ENCODE data around the gene PARM1. TPM values are rescaled to one million over a fixed set of nuclear protein-coding genes. Genes with fewer than 3 reads are reported as not detected.

The PARM1 gene
- total and polyA plus RNA-seq, 8 donors = 1.8 to 24.6 (median 8.4) TPM

- no peak for DNase-seq
- Histone ChIP-seq H3K27ac (no peak overlapping the region), H3K4me3 (no peak overlapping the region), H3K27me3 (no peaks in the 10 kb centered on the region), H3K36me3 (peaks cover 0 to 3% (median 0%) of the 10 kb centered on the region in 4 donors), H3K9me3 (no peaks in the 10 kb centered on the region), H3K4me1 (peaks cover 0 to 14% (median 0%) of the 10 kb centered on the region in 4 donors)
- WGBS, 5 donors = 73 to 95% (median 85%) methylated on average over 1 of the region's 1 CpG
- intact Hi-C loops (cut with DNase I; ENCODE audit: low total_unique reads) = no loop called here
- no peak for TF ChIP-seq EP300 (IDR thresholded peaks at IDR 0.05)
- TF ChIP-seq POLR2AphosphoS5 (IDR thresholded peaks at IDR 0.05) = no peak
- TF ChIP-seq CTCF (IDR thresholded peaks at IDR 0.05) = no peak
Measured at GRCh38 chr4:75031775-75032174, 98.9 kb downstream of the PARM1 start.

GRCh38 chr4:75034523-75034922 lies 101.6 kb downstream of the PARM1 start:
- Histone ChIP-seq H3K4me3 (no peak overlapping the region), H3K9me3 (no peaks in the 10 kb centered on the region), H3K36me3 (peaks cover 0 to 3% (median 0%) of the 10 kb centered on the region in 4 donors), H3K4me1 (peaks cover 0 to 14% (median 0%) of the 10 kb centered on the region in 4 donors), H3K27ac (no peak overlapping the region), H3K27me3 (no peaks in the 10 kb centered on the region)
- no peak for DNase-seq
- 75 to 85% (median 82%) methylated on average over 3 of the region's 3 CpGs for WGBS, 5 donors
- intact Hi-C loops (cut with DNase I; ENCODE audit: low total_unique reads) = no loop called here
- no peak for TF ChIP-seq POLR2A (IDR thresholded peaks at IDR 0.05)
- TF ChIP-seq EP300 (IDR thresholded peaks at IDR 0.05) = no peak
- no peak for TF ChIP-seq CTCF (IDR thresholded peaks at IDR 0.05)
- no peak for TF ChIP-seq POLR2AphosphoS5 (IDR thresholded peaks at IDR 0.05)

- Histone ChIP-seq H3K4me1 (peaks cover 0 to 10% (median 0%) of the 10 kb centered on the region in 4 donors), H3K9me3 (no peaks in the 10 kb centered on the region)
- 87 to 91% (median 90%) methylated on average over 5 of the region's 5 CpGs for WGBS, 5 donors
Measured at GRCh38 chr4:75035321-75035720, 102.4 kb downstream of the PARM1 start.

GRCh38 chr4:75036046-75036830 lies 103.3 kb downstream of the PARM1 start:
- H3K27ac ChIP-seq = no peak overlapping the region
- no peak for DNase-seq
- no peaks in the 10 kb centered on the region for H3K9me3 ChIP-seq
- H3K27me3 ChIP-seq = no peaks in the 10 kb centered on the region
- no peak overlapping the region for H3K4me3 ChIP-seq
- H3K4me1 ChIP-seq = peaks cover 0 to under 1% (median 0%) of the 10 kb centered on the region in 4 donors
- 69 to 78% (median 77%) methylated on average over 3 of the region's 3 CpGs for WGBS, 5 donors
- peaks cover 0 to 3% (median 0%) of the 10 kb centered on the region in 4 donors for H3K36me3 ChIP-seq
- TF ChIP-seq CTCF (IDR thresholded peaks at IDR 0.05) (no peak), POLR2AphosphoS5 (IDR thresholded peaks at IDR 0.05) (no peak), POLR2A (IDR thresholded peaks at IDR 0.05) (no peak), EP300 (IDR thresholded peaks at IDR 0.05) (no peak)
- intact Hi-C loops (cut with DNase I; ENCODE audit: low total_unique reads) = no loop called here

More at GRCh38 chr4:75035321-75035720, 102.4 kb downstream of the PARM1 start:
- intact Hi-C loops (cut with DNase I; ENCODE audit: low total_unique reads) = no loop called here
- Histone ChIP-seq H3K27ac (no peak overlapping the region), H3K4me3 (no peak overlapping the region), H3K36me3 (peaks cover 0 to 3% (median 0%) of the 10 kb centered on the region in 4 donors), H3K27me3 (no peaks in the 10 kb centered on the region)
- no peak for TF ChIP-seq CTCF (IDR thresholded peaks at IDR 0.05)
- no peak for TF ChIP-seq EP300 (IDR thresholded peaks at IDR 0.05)
- no peak for TF ChIP-seq POLR2AphosphoS5 (IDR thresholded peaks at IDR 0.05)
- TF ChIP-seq POLR2A (IDR thresholded peaks at IDR 0.05) = no peak
- no peak for DNase-seq
